IPS-11a (cell line): ENCODE data around the gene ANXA6.
A peak's percentile ranks its signal among the peaks of the same experiment; 100 is the strongest.
"Not testable (repeated sequence)": the region's sequence is repeated elsewhere in the genome, so short reads cannot be mapped to it uniquely, and the experiment has no call there.

ENCODE experiments used
- H3K4me3 ChIP-seq: one replicate; pipeline ENCODE4 v1.5.1; 2013; ENCODE audit warnings: low read depth, low read length, control low read depth

Gene ANXA6

GRCh38 chr5:151181818-151182523 lies 24.4 kb upstream of the ANXA6 start:
- H3K4me3 ChIP-seq, result no peak overlapping the region

- no peak overlapping the region for H3K4me3 ChIP-seq
Observed at GRCh38 chr5:151180291-151180690, 22.7 kb upstream of the ANXA6 start.

GRCh38 chr5:151179489-151179840 lies 21.9 kb upstream of the ANXA6 start:
- no peak overlapping the region for H3K4me3 ChIP-seq

- H3K4me3 ChIP-seq, result no peak overlapping the region
Observed at GRCh38 chr5:151178777-151179488, 21.4 kb upstream of the ANXA6 start.

- H3K4me3 ChIP-seq, result no peak overlapping the region
Observed at GRCh38 chr5:151178372-151178771, 20.8 kb upstream of the ANXA6 start.

- H3K4me3 ChIP-seq, result not testable (repeated sequence)
Observed at GRCh38 chr5:151176268-151176667, 18.7 kb upstream of the ANXA6 start.

GRCh38 chr5:151174612-151175101 lies 17.1 kb upstream of the ANXA6 start:
- no peak overlapping the region for H3K4me3 ChIP-seq

- no peak overlapping the region for H3K4me3 ChIP-seq
Observed at GRCh38 chr5:151173711-151174611, 16.4 kb upstream of the ANXA6 start.

GRCh38 chr5:151171529-151171928 lies 13.9 kb upstream of the ANXA6 start:
- no peak overlapping the region for H3K4me3 ChIP-seq

GRCh38 chr5:151168602-151169344 lies 11.2 kb upstream of the ANXA6 start:
- no peak overlapping the region for H3K4me3 ChIP-seq

- H3K4me3 ChIP-seq, result no peak overlapping the region
Observed at GRCh38 chr5:151167022-151167421, 9.4 kb upstream of the ANXA6 start.

- no peak overlapping the region for H3K4me3 ChIP-seq
Observed at GRCh38 chr5:151164687-151165392, 7.3 kb upstream of the ANXA6 start.

GRCh38 chr5:151162776-151163175 lies 5.2 kb upstream of the ANXA6 start:
- H3K4me3 ChIP-seq, result no peak overlapping the region

GRCh38 chr5:151159649-151160373 lies 2.2 kb upstream of the ANXA6 start:
- no peak overlapping the region for H3K4me3 ChIP-seq

GRCh38 chr5:151158287-151158661 lies 695 bp upstream of the ANXA6 start:
- H3K4me3 ChIP-seq, result peak overlapping the region; percentile 69

GRCh38 chr5:151156507-151157420 lies 815 bp downstream of the ANXA6 start:
- peak overlapping the region; percentile 69 for H3K4me3 ChIP-seq

- no peak overlapping the region for H3K4me3 ChIP-seq
Observed at GRCh38 chr5:151155775-151156506, 1.6 kb downstream of the ANXA6 start.
